ENCODE results near the gene RIN3. TPM values are rescaled to one million over a fixed set of nuclear protein-coding genes. Genes with fewer than 3 reads are reported as not detected.
A peak's percentile ranks its signal among the peaks of the same experiment; 100 is the strongest.

The RIN3 gene
- total and polyA plus RNA-seq, 12 donors = 3.9 to 63.2 (median 30.3) TPM

- no peaks in the 10 kb centered on the region for H3K36me3 ChIP-seq (replicated peaks in 1 of 2)
- peaks cover 8 to 16% of the 10 kb centered on the region in 2 donors for H3K4me1 ChIP-seq (replicated peaks in 1 of 2)
- H3K4me3 ChIP-seq = no peak overlapping the region
- TF ChIP-seq POLR2A (IDR thresholded peaks at IDR 0.05) = no peak
- TF ChIP-seq, protein P1, sequence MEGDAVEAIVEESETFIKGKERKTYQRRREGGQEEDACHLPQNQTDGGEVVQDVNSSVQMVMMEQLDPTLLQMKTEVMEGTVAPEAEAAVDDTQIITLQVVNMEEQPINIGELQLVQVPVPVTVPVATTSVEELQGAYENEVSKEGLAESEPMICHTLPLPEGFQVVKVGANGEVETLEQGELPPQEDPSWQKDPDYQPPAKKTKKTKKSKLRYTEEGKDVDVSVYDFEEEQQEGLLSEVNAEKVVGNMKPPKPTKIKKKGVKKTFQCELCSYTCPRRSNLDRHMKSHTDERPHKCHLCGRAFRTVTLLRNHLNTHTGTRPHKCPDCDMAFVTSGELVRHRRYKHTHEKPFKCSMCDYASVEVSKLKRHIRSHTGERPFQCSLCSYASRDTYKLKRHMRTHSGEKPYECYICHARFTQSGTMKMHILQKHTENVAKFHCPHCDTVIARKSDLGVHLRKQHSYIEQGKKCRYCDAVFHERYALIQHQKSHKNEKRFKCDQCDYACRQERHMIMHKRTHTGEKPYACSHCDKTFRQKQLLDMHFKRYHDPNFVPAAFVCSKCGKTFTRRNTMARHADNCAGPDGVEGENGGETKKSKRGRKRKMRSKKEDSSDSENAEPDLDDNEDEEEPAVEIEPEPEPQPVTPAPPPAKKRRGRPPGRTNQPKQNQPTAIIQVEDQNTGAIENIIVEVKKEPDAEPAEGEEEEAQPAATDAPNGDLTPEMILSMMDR (IDR thresholded peaks at IDR 0.05) = no peak
- H3K9me3 ChIP-seq (replicated peaks in 1 of 3) = no peaks in the 10 kb centered on the region
- no peak for DNase-seq
- intact Hi-C loops (cut with DNase I) = no loop called here
- WGBS, 4 donors = 92 to 96% (median 95%) methylated on average over 2 of the region's 2 CpGs
- H3K27me3 ChIP-seq = no peaks in the 10 kb centered on the region
- H3K27ac ChIP-seq = no peak overlapping the region
Observed at GRCh38 chr14:92510972-92511371, 2.6 kb upstream of the RIN3 start.

DNA sequence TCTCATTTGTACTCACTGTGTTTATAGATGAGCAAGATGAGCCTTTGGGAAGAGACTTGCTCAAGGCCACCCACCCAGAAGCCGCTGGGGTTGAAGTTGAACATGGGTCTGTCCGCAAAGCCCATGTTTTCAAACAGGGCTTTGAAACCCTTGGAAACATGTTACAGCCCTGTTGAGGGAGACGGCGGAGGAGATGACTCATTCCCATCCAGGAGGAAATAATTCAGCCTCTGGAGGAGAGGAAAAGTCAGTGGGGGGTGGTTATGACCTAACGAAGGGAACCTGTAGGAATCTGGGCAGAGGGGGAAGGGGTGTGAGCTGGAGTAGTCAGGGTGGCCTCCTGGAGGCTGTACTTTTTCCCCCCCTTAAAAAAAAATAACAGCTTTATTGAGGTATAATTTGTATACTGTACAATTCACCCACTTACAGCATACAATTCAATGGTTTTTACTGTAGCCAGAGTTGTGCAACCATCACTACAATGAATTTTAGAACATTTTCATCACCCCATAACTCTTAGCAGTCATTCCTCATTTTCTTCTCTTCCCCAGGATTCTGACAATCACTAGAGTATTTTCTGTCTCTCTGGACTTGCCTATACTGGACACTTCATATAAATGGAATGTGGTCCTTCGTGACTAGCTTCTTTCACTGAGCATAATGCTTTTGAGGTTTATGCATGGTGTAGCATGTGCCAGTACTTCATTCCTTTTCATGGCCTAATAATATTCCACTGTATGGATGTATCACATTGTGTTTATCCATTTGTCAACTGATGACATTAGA is 1.9 kb upstream of the RIN3 start:
- intact Hi-C loops (cut with DNase I) = no loop called here
- Histone ChIP-seq H3K4me1 (replicated peaks in 1 of 2) (peaks cover 8 to 21% of the 10 kb centered on the region in 2 donors), H3K27ac (no peak overlapping the region), H3K36me3 (replicated peaks in 1 of 2) (no peaks in the 10 kb centered on the region), H3K9me3 (replicated peaks in 1 of 3) (no peaks in the 10 kb centered on the region), H3K27me3 (no peaks in the 10 kb centered on the region), H3K4me3 (no peak overlapping the region)
- 41 to 54% (median 47%) methylated on average over 6 of the region's 6 CpGs for whole genome bisulfite sequencing, 4 donors
- TF ChIP-seq POLR2A (IDR thresholded peaks at IDR 0.05) = no peak
- TF ChIP-seq, protein P1 (IDR thresholded peaks at IDR 0.05) = no peak
- DNase-seq = peak in 3 of 7 donors; percentile 52 to 59 (median 54)

DNA sequence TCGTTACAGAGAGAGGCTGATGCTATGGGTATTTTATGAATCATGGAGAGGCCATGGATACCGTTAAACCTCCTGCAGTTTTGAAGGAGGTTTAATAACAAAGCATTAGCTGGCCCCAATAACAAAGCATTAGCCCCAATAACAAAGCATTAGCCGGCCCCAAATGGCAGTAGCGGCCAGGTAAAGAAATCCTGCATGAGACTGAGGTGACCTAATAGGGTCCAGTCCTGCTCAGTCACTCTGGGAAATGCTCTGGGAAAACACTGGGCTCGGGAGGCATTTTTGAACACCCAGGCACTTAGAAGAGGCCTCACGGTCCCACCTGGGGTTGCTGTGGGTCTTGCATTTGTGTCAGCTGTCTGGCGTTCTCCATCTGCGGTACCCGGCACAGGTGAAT is 776 bp upstream of the RIN3 start:
- 71 to 84% (median 77%) methylated on average over 5 to 9 of the region's 9 CpGs for WGBS, 4 donors

More for the DNA sequence above, 776 bp upstream of the RIN3 start:
- Histone ChIP-seq H3K4me1 (replicated peaks in 1 of 2) (peaks cover 8 to 21% of the 10 kb centered on the region in 2 donors), H3K9me3 (replicated peaks in 1 of 3) (no peaks in the 10 kb centered on the region), H3K36me3 (replicated peaks in 1 of 2) (no peaks in the 10 kb centered on the region), H3K27ac (peak overlapping the region in 4 of 5 donors; percentile 78 to 92 (median 84)), H3K4me3 (peak overlapping the region in 1 of 4 donors; percentile 92), H3K27me3 (no peaks in the 10 kb centered on the region)
- intact Hi-C loops (cut with DNase I) = no loop called here
- no peak for TF ChIP-seq POLR2A (IDR thresholded peaks at IDR 0.05)
- TF ChIP-seq, protein P1 (IDR thresholded peaks at IDR 0.05) = no peak
- DNase-seq = no peak

Measured in adrenal gland (tissue), 12 donors.